Activated CD4-positive, alpha-beta T cell treated with anti-CD3 and anti-CD28 coated beads for 36 hours (primary cell): ENCODE results near the gene RNASE11. TPM values are rescaled to one million over a fixed set of nuclear protein-coding genes. Genes with fewer than 3 reads are reported as not detected.
A peak's percentile ranks its signal among the peaks of the same experiment; 100 is the strongest.

Experiments
- ATAC-seq: fragments of 200-7000 bp; cut with Tn5 transposase; one replicate; pipeline ENCODE4 v1.10.0; 2021; ENCODE audit warnings: mild to moderate bottlenecking, moderate library complexity
- CTCF ChIA-PET: fragments of 350-600 bp; sonication (Branson Sonifier 250); formaldehyde crosslinking; loops from one replicate; lab custom pipeline; 2021; ENCODE audit warnings: antibody characterized with exemption; lab: Charles Lee
- POLR2A ChIA-PET: fragments of 350-600 bp; sonication (Branson Sonifier 250); formaldehyde crosslinking; loops from one replicate; lab custom pipeline; 2021; ENCODE audit warnings: antibody characterized with exemption, inconsistent platforms; lab: Charles Lee
- DNase-seq: peaks from one replicate; pipeline ENCODE4 v3.0.0-alpha.2; 2020
- H3K27ac Mint-ChIP-seq: one replicate; pipeline ENCODE4 v1.8.0; 2021; ENCODE audit warnings: mixed read lengths
- H3K27me3 Mint-ChIP-seq: one replicate; pipeline ENCODE4 v1.8.0; 2021; ENCODE audit warnings: mixed read lengths
- H3K36me3 Mint-ChIP-seq: one replicate; pipeline ENCODE4 v1.8.0; 2021; ENCODE audit warnings: low read depth, mixed read lengths
- H3K4me1 Mint-ChIP-seq: one replicate; pipeline ENCODE4 v1.8.0; 2021; ENCODE audit warnings: mixed read lengths
- H3K4me3 Mint-ChIP-seq: one replicate; pipeline ENCODE4 v1.8.0; 2021; ENCODE audit warnings: mild to moderate bottlenecking, moderate library complexity, mixed read lengths
- H3K9me3 Mint-ChIP-seq: one replicate; pipeline ENCODE4 v1.8.0; 2021; ENCODE audit warnings: low read depth, mixed read lengths
- intact Hi-C, 2 experiments: fragments of 100-400 bp; cut with DNase I in 1 of 2; cut with micrococcal nuclease in 1 of 2; formaldehyde crosslinking; loops; one replicate each; pipeline versions ENCODE4 v1.14.2 to v1.15.1; 2022 to 2024; cut with DNase I, micrococcal nuclease
- total RNA-seq, 2 experiments: library from RNA; stranded (reverse); gene quantifications; one replicate each; pipeline ENCODE4 v1.2.3, GENCODE V29; 2021

The RNASE11 gene
- total RNA-seq, result not detected

GRCh38 chr14:20587489-20588154, at the start of gene RNASE11:
Gene RNASE11 (minus strand): TSS chr14:20588001.
- ChIA-PET POLR2A (no interaction called here), CTCF (no interaction called here)
- Mint-ChIP-seq H3K27ac (no peak within 1 kb of the TSS), H3K4me1 (peaks cover 2% of the 10 kb centered on the region), H3K4me3 (no peak within 1 kb of the TSS), H3K27me3 (peaks cover 6% of the 10 kb centered on the region), H3K36me3 (no peaks in the 10 kb centered on the region), H3K9me3 (no peaks in the 10 kb centered on the region)
- intact Hi-C loops, result no loop called here
- no peak for ATAC-seq
- DNase-seq, result no peak

GRCh38 chr14:20632831-20633691, 45.3 kb upstream of the RNASE11 start:
- POLR2A ChIA-PET, result no interaction called here

GRCh38 chr14:20632448-20632830, 44.6 kb upstream of the RNASE11 start:
- Mint-ChIP-seq H3K27ac (peak overlapping the region; percentile 43), H3K4me1 (peaks cover 49% of the 10 kb centered on the region), H3K4me3 (peak overlapping the region; percentile 75), H3K36me3 (no peaks in the 10 kb centered on the region), H3K9me3 (no peaks in the 10 kb centered on the region), H3K27me3 (peaks cover 10% of the 10 kb centered on the region)
- DNase-seq (peak; percentile 55), ATAC-seq (peak; percentile 27)
- CTCF ChIA-PET, result interaction anchor here (0.6 to 3.9 kb wide), 10 partner anchors 9 to 339 kb away, joined by 3 to 34 read pairs (median 8); partner anchors contain the start of genes APEX1 and RNASE4
- intact Hi-C loops, result loop anchor here (1.0 to 5.0 kb wide), 4 partner anchors 30 to 290 kb away; partner anchors contain the start of gene PARP2 (in 1 of the 2)
- POLR2A ChIA-PET, result no interaction called here

More at GRCh38 chr14:20632831-20633691, 45.3 kb upstream of the RNASE11 start:
- peak; percentile 88 for DNase-seq
- peaks cover 43% of the 10 kb centered on the region for H3K4me1 Mint-ChIP-seq
- CTCF ChIA-PET, result interaction anchor here (0.6 to 3.9 kb wide), 9 partner anchors 10 to 339 kb away, joined by 3 to 34 read pairs (median 8); partner anchors contain the start of genes APEX1 and RNASE4
- peak overlapping the region; percentile 75 for H3K4me3 Mint-ChIP-seq
- no peaks in the 10 kb centered on the region for H3K36me3 Mint-ChIP-seq
- intact Hi-C loops, result loop anchor here (1.0 to 5.0 kb wide), 10 partner anchors 8 to 291 kb away; partner anchors contain the start of gene PARP2 (in 2 of the 2)
- H3K9me3 Mint-ChIP-seq, result no peaks in the 10 kb centered on the region
- H3K27ac Mint-ChIP-seq, result peak overlapping the region; percentile 43
- ATAC-seq, result peak; percentile 85
- peaks cover 8% of the 10 kb centered on the region for H3K27me3 Mint-ChIP-seq

- ChIA-PET POLR2A (interaction anchor here (1.9 kb wide), 1 partner anchor 52 kb away, joined by 7 read pairs; the partner anchor contains the start of gene RNASE4), CTCF (interaction anchor here (0.6 to 3.9 kb wide), 15 partner anchors 9 to 338 kb away, joined by 3 to 34 read pairs (median 5); partner anchors contain the start of genes APEX1 and RNASE4)
- peaks cover 12% of the 10 kb centered on the region for H3K27me3 Mint-ChIP-seq
- DNase-seq, result peak; percentile 33
- peak overlapping the region; percentile 75 for H3K4me3 Mint-ChIP-seq
- H3K4me1 Mint-ChIP-seq, result peaks cover 54% of the 10 kb centered on the region
- intact Hi-C loops, result loop anchor here (1.0 to 5.0 kb wide), 5 partner anchors 19 to 290 kb away; partner anchors contain the start of gene PARP2 (in 1 of the 2)
- no peak for ATAC-seq
- H3K36me3 Mint-ChIP-seq, result no peaks in the 10 kb centered on the region
- H3K9me3 Mint-ChIP-seq, result no peaks in the 10 kb centered on the region
- H3K27ac Mint-ChIP-seq, result no peak overlapping the region
These were observed 44.1 kb upstream of the RNASE11 start for GRCh38 chr14:20631880-20632389.

GRCh38 chr14:20631023-20631879, 43.5 kb upstream of the RNASE11 start:
- Mint-ChIP-seq H3K27ac (peak overlapping the region; percentile 79), H3K27me3 (peaks cover 14% of the 10 kb centered on the region), H3K9me3 (no peaks in the 10 kb centered on the region), H3K4me3 (peak overlapping the region; percentile 76), H3K36me3 (no peaks in the 10 kb centered on the region), H3K4me1 (peaks cover 61% of the 10 kb centered on the region)
- POLR2A ChIA-PET, result interaction anchor here (0.9 to 1.9 kb wide), 3 partner anchors 17 to 52 kb away, joined by 4 to 7 read pairs (median 4); partner anchors contain the start of gene RNASE4
- intact Hi-C loops, result loop anchor here in 1 of 2 experiments (1.0 to 5.0 kb wide), 2 partner anchors 18 to 289 kb away; partner anchors contain the start of gene PARP2
- no peak for ATAC-seq
- peak; percentile 77 for DNase-seq
- CTCF ChIA-PET, result interaction anchor here (0.6 to 3.9 kb wide), 16 partner anchors 8 to 263 kb away, joined by 3 to 34 read pairs (median 5); partner anchors contain the start of genes APEX1 and RNASE4

GRCh38 chr14:20630340-20631022, 42.7 kb upstream of the RNASE11 start:
- H3K36me3 Mint-ChIP-seq, result no peaks in the 10 kb centered on the region
- ATAC-seq, result peak; percentile 17
- intact Hi-C loops, result loop anchor here in 1 of 2 experiments (1.0 to 5.0 kb wide), 2 partner anchors 17 to 288 kb away; partner anchors contain the start of gene PARP2
- peak; percentile 66 for DNase-seq
- H3K9me3 Mint-ChIP-seq, result no peaks in the 10 kb centered on the region
- peaks cover 68% of the 10 kb centered on the region for H3K4me1 Mint-ChIP-seq
- peak overlapping the region; percentile 76 for H3K4me3 Mint-ChIP-seq
- CTCF ChIA-PET, result interaction anchor here (0.6 to 3.9 kb wide), 14 partner anchors 7 to 263 kb away, joined by 3 to 34 read pairs (median 5); partner anchors contain the start of gene RNASE4
- POLR2A ChIA-PET, result interaction anchor here (0.9 to 1.9 kb wide), 3 partner anchors 17 to 53 kb away, joined by 4 to 7 read pairs (median 4); partner anchors contain the start of gene RNASE4
- peaks cover 17% of the 10 kb centered on the region for H3K27me3 Mint-ChIP-seq
- peak overlapping the region; percentile 79 for H3K27ac Mint-ChIP-seq

- ChIA-PET CTCF (interaction anchor here (0.6 to 1.2 kb wide), 2 partner anchors 53 to 55 kb away, joined by 3 read pairs; no protein-coding TSS in a partner anchor), POLR2A (no interaction called here)
- H3K4me1 Mint-ChIP-seq, result peaks cover 83% of the 10 kb centered on the region
- peak overlapping the region; percentile 20 for H3K4me3 Mint-ChIP-seq
- H3K9me3 Mint-ChIP-seq, result no peaks in the 10 kb centered on the region
- H3K36me3 Mint-ChIP-seq, result peaks cover 3% of the 10 kb centered on the region
- no peak for ATAC-seq
- intact Hi-C loops, result no loop called here
- peak overlapping the region; percentile 8 for H3K27ac Mint-ChIP-seq
- no peak for DNase-seq
- peaks cover 29% of the 10 kb centered on the region for H3K27me3 Mint-ChIP-seq
These were observed 40.5 kb upstream of the RNASE11 start for GRCh38 chr14:20628063-20628854.

- peaks cover 84% of the 10 kb centered on the region for H3K4me1 Mint-ChIP-seq
- peaks cover 29% of the 10 kb centered on the region for H3K27me3 Mint-ChIP-seq
- peak overlapping the region; percentile 8 for H3K27ac Mint-ChIP-seq
- H3K4me3 Mint-ChIP-seq, result peak overlapping the region; percentile 22
- ChIA-PET POLR2A (no interaction called here), CTCF (no interaction called here)
- DNase-seq, result no peak
- no peaks in the 10 kb centered on the region for H3K9me3 Mint-ChIP-seq
- peaks cover 3% of the 10 kb centered on the region for H3K36me3 Mint-ChIP-seq
- intact Hi-C loops, result no loop called here
- ATAC-seq, result peak; percentile 42
These were observed 39.7 kb upstream of the RNASE11 start for GRCh38 chr14:20627346-20628027.
